Measurements from ENCODE around the gene DTX3. TPM values are rescaled to one million over a fixed set of nuclear protein-coding genes. Genes with fewer than 3 reads are reported as not detected.

Gene DTX3
- total RNA-seq, 1 donor from 2014 or later: 65.5 TPM

DNA sequence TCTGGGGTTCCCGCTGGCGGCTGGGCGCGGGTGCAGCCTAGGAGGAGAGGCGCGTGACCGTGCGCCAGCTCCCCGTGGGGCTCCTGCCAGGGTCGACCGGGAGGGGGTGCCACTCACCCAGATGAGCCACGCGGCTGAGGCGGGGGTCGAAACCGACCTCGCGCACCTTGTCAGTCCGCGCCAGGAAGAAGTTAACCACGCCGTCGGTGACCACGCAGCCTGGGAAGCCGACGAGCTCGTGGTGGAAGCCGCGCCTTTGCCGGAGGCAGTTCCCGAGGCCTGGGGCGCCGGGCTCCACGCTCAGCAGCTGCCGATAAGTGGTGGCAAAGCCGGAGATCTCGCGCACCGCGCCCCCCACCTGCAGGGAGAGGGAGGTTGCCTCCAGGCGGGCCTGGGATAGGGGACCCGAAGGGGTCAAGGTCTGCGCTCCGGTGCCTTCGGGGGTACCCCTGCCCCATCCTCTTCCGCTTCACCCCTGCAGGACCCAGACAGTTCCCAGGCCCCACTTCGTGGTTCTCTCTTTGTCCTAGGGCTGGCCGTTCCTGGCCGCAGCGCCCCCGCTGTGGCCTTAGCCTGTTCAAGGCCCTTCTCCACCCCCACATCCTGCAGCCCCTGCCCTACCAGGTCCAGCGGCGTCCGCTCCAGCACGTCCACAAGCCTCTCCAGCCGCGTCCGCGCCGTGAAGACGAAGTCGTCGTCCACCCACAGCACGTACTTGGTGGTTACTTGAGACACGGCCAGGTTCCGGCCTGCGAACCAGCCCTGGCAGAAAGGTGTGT lies 23.1 kb downstream of the DTX3 start:
- DNase-seq (ENCODE audit: extremely low spot score, unreplicated experiment): peak; percentile 68
- Mint-ChIP-seq H3K27me3 (peaks cover 91% of the 10 kb centered on the region), H3K4me3 (no peak overlapping the region)

GRCh38 chr12:57628280-57629191 lies 23.9 kb downstream of the DTX3 start:
- TF ChIP-seq CTCF (conservative IDR thresholded peaks at IDR 0.05): no peak
- Mint-ChIP-seq H3K27ac (no peak overlapping the region), H3K4me1 (ENCODE audit: unreplicated experiment) (no peaks in the 10 kb centered on the region), H3K9me3 (no peaks in the 10 kb centered on the region), H3K4me3 (no peak overlapping the region), H3K27me3 (peaks cover 88% of the 10 kb centered on the region), H3K36me3 (peaks cover 3% of the 10 kb centered on the region)
- DNase-seq (ENCODE audit: extremely low spot score, unreplicated experiment): peak; percentile 57

More for the DNA sequence above, 23.1 kb downstream of the DTX3 start:
- no peak for TF ChIP-seq CTCF (conservative IDR thresholded peaks at IDR 0.05)
- Mint-ChIP-seq H3K4me1 (ENCODE audit: unreplicated experiment) (no peaks in the 10 kb centered on the region), H3K27ac (no peak overlapping the region), H3K36me3 (peaks cover 3% of the 10 kb centered on the region), H3K9me3 (no peaks in the 10 kb centered on the region)

GRCh38 chr12:57629897-57630471 lies 25.4 kb downstream of the DTX3 start:
- H3K36me3 Mint-ChIP-seq: peaks cover 3% of the 10 kb centered on the region
- no peak overlapping the region for H3K27ac Mint-ChIP-seq
- peaks cover 84% of the 10 kb centered on the region for H3K27me3 Mint-ChIP-seq

DNA sequence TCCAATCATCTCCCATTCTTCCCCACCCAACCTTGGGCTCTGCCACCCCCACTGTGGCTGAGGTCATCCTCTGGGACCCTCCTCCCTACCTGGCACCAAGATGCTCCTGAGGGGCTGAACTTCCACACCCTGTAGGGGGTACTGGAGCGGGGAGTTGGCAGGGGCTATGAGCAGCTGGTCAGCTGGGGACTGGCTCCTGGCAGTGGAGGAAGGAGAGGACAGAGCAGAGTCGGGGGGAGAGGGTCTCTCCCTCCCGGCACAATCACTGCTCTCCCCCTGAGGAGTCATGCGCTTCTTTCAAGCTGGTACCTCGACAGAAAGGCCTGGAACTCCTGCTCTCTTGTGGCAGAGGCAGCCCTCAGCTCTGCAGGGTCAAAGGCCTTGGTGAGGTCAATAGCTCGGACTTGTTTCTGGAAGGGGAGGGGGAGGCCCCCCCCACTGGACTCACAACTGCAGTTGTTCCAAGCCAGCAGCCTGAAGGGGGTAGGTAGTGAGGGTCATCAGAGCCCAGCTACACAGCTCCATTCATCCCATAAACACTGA lies 26.3 kb downstream of the DTX3 start:
- Mint-ChIP-seq H3K27ac (no peak overlapping the region), H3K9me3 (no peaks in the 10 kb centered on the region), H3K27me3 (peaks cover 79% of the 10 kb centered on the region), H3K4me1 (ENCODE audit: unreplicated experiment) (no peaks in the 10 kb centered on the region), H3K36me3 (peaks cover 3% of the 10 kb centered on the region), H3K4me3 (peak overlapping the region; percentile 72)
- DNase-seq (ENCODE audit: extremely low spot score, unreplicated experiment): peak; percentile 53
- no peak for TF ChIP-seq CTCF (conservative IDR thresholded peaks at IDR 0.05)

More at GRCh38 chr12:57629897-57630471, 25.4 kb downstream of the DTX3 start:
- Mint-ChIP-seq H3K4me3 (no peak overlapping the region), H3K4me1 (ENCODE audit: unreplicated experiment) (no peaks in the 10 kb centered on the region), H3K9me3 (no peaks in the 10 kb centered on the region)
- DNase-seq (ENCODE audit: extremely low spot score, unreplicated experiment): peak; percentile 50
- no peak for TF ChIP-seq CTCF (conservative IDR thresholded peaks at IDR 0.05)

- DNase-seq (ENCODE audit: extremely low spot score, unreplicated experiment): peak; percentile 65
- peaks cover 72% of the 10 kb centered on the region for H3K27me3 Mint-ChIP-seq
- peak overlapping the region; percentile 72 for H3K4me3 Mint-ChIP-seq
Observed at GRCh38 chr12:57631566-57632072, 27.0 kb downstream of the DTX3 start.

More at GRCh38 chr12:57631566-57632072, 27.0 kb downstream of the DTX3 start:
- no peak for TF ChIP-seq CTCF (conservative IDR thresholded peaks at IDR 0.05)
- H3K4me1 Mint-ChIP-seq (ENCODE audit: unreplicated experiment): no peaks in the 10 kb centered on the region
- H3K27ac Mint-ChIP-seq: no peak overlapping the region
- peaks cover 3% of the 10 kb centered on the region for H3K36me3 Mint-ChIP-seq
- H3K9me3 Mint-ChIP-seq: no peaks in the 10 kb centered on the region

All from type B pancreatic cell (in vitro differentiated cells).